Spleen (tissue), 11 donors: ENCODE results near the gene FGFR2. TPM values are rescaled to one million over a fixed set of nuclear protein-coding genes. Genes with fewer than 3 reads are reported as not detected.

ENCODE experiments used
- DNase-seq: peaks from one replicate; pipeline ENCODE4 v3.0.0-alpha.2; 2020
- H3K27ac ChIP-seq, 8 donors: fragments of 200-600 bp; sonication (generic) in 7 of 8; 1 replicate in 4 of 8; 2 replicates in 4 of 8; pipeline versions ENCODE4 v1.5.0 to v1.8.0; 2016 to 2021; ENCODE audit warnings: inconsistent platforms in 4 of 8, mild to moderate bottlenecking in 4 of 8, moderate library complexity in 1 of 8
- H3K27me3 ChIP-seq, 7 donors: fragments of 200-600 bp; sonication (generic) in 6 of 7; replicated peaks in 1 of 7; 1 replicate in 4 of 7; 2 replicates in 3 of 7; pipeline versions ENCODE4 v1.5.0 to v1.8.0; 2016 to 2021; ENCODE audit warnings: inconsistent platforms in 3 of 7, mild to moderate bottlenecking in 1 of 7
- H3K36me3 ChIP-seq, 6 donors: fragments of 200-600 bp; sonication (generic) in 5 of 6; 1 replicate in 4 of 6; 2 replicates in 2 of 6; pipeline versions ENCODE4 v1.5.0 to v1.8.0; 2016 to 2021; ENCODE audit warnings: inconsistent platforms in 2 of 6
- H3K4me1 ChIP-seq, 6 donors: fragments of 200-600 bp; sonication (generic) in 5 of 6; 1 replicate in 3 of 6; 2 replicates in 3 of 6; pipeline versions ENCODE4 v1.5.0 to v1.8.0; 2016 to 2021; ENCODE audit warnings: inconsistent platforms in 3 of 6
- H3K4me3 ChIP-seq, 8 donors: fragments of 200-600 bp; sonication (generic) in 7 of 8; 1 replicate in 4 of 8; 2 replicates in 4 of 8; pipeline versions ENCODE4 v1.5.0 to v1.8.0; 2016 to 2021; ENCODE audit warnings: inconsistent platforms in 4 of 8, mild to moderate bottlenecking in 4 of 8, moderate library complexity in 2 of 8
- H3K9me3 ChIP-seq, 8 donors: fragments of 200-600 bp; sonication (generic) in 7 of 8; 1 replicate in 4 of 8; 2 replicates in 4 of 8; pipeline versions ENCODE4 v1.5.0 to v1.8.0; 2016 to 2021; ENCODE audit warnings: inconsistent platforms in 4 of 8
- POLR2A ChIP-seq, 3 donors: fragments of 450-650 bp; IDR thresholded peaks; one replicate each; pipeline ENCODE4 v1.5.1; 2017; ENCODE audit warnings: antibody characterized with exemption in 3 of 3, mild to moderate bottlenecking in 1 of 3
- POLR2AphosphoS5 ChIP-seq, 3 donors: sonication (generic); formaldehyde crosslinking; IDR thresholded peaks; one replicate each; pipeline ENCODE4 v1.5.1; 2017; ENCODE audit warnings: antibody characterized with exemption in 3 of 3
- WGBS, 5 donors: extraction: QIAGEN DNeasy Blood & Tissue Kit in 3 of 5; methylation state at CpG; one replicate each; pipeline versions ENCODE4 v1.1.5 to v1.1.7; 2013 to 2018; 5-methylcytosine and 5-hydroxymethylcytosine counted together
- intact Hi-C: fragments of 100-400 bp; cut with DNase I; formaldehyde crosslinking; loops from one replicate; pipeline ENCODE4 v1.15.0; 2023; ENCODE audit warnings: low total_unique reads
- polyA plus RNA-seq, 3 donors: library from polyadenylated mRNA; stranded (reverse); fragments of 200-250 nt; gene quantifications; one replicate each; pipeline ENCODE4 v1.2.1, GENCODE V29; 2013
- total RNA-seq, 7 donors: library from RNA; depleted of rRNA in 3 of 7; stranded (reverse); fragments of >200 nt in 3 of 7; fragmentation: NEBNext Ultra II Directional in 4 of 7; extraction: Animal tissue kit (Norgen Biotek cat#: 25700) in 4 of 7; gene quantifications; one replicate each; pipeline versions ENCODE4 v1.1.0 to v1.2.1, GENCODE V29; 2016 to 2021
- TF ChIP-seq, protein P1 (sequence below), 11 experiments: fragments of 200-600 bp in 7 of 11; fragments of 450-650 bp in 4 of 11; sonication (generic) in 4 of 11; IDR thresholded peaks in 8 of 11; conservative IDR thresholded peaks in 3 of 11; 1 replicate in 7 of 11; 2 replicates in 4 of 11; pipeline versions ENCODE4 v1.4.0 to v1.8.0; 2016 to 2021; ENCODE audit warnings: antibody characterized with exemption in 11 of 11, inconsistent platforms in 4 of 11, mild to moderate bottlenecking in 1 of 11
- donor health status: healthy with polysubstance abuse.
- donor health status: DM: no; HTN: no; CAD: no; lungs with moderate emphysema.
- donor health status: DM: no; HTN: no; CAD: no.
- donor health status: Bipolar disorder and iron deficiency.
- donor health status: healthy.
- donor health status: DM: no; HTN: no; CAD: no.
- donor health status: DM: yes; HTN: yes; CAD: no.

FGFR2 gene
- total and polyA plus RNA-seq, 10 donors, result 0.24 to 1.8 (median 0.91) TPM

GRCh38 chr10:121640266-121640665, 42.0 kb upstream of the FGFR2 start:
- Histone ChIP-seq H3K27me3 (peaks cover 0 to 11% (median 0%) of the 10 kb centered on the region in 7 donors), H3K4me1 (no peaks in the 10 kb centered on the region), H3K9me3 (peaks cover 0 to 48% (median 22%) of the 10 kb centered on the region in 8 donors), H3K36me3 (no peaks in the 10 kb centered on the region), H3K27ac (no peak overlapping the region), H3K4me3 (no peak overlapping the region)
- 65 to 77% (median 72%) methylated on average over 3 of the region's 3 CpGs for WGBS, 5 donors
- TF ChIP-seq POLR2A (IDR thresholded peaks at IDR 0.05), result no peak
- no peak for TF ChIP-seq POLR2AphosphoS5 (IDR thresholded peaks at IDR 0.05)
- TF ChIP-seq, protein P1, sequence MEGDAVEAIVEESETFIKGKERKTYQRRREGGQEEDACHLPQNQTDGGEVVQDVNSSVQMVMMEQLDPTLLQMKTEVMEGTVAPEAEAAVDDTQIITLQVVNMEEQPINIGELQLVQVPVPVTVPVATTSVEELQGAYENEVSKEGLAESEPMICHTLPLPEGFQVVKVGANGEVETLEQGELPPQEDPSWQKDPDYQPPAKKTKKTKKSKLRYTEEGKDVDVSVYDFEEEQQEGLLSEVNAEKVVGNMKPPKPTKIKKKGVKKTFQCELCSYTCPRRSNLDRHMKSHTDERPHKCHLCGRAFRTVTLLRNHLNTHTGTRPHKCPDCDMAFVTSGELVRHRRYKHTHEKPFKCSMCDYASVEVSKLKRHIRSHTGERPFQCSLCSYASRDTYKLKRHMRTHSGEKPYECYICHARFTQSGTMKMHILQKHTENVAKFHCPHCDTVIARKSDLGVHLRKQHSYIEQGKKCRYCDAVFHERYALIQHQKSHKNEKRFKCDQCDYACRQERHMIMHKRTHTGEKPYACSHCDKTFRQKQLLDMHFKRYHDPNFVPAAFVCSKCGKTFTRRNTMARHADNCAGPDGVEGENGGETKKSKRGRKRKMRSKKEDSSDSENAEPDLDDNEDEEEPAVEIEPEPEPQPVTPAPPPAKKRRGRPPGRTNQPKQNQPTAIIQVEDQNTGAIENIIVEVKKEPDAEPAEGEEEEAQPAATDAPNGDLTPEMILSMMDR (IDR thresholded peaks at IDR 0.05 in 8 of 11, conservative IDR thresholded peaks at IDR 0.05 in 3 of 11), result no peak
- no peak for DNase-seq
- intact Hi-C loops, result no loop called here

- intact Hi-C loops, result no loop called here
- H3K9me3 ChIP-seq, result peaks cover 0 to 48% (median 22%) of the 10 kb centered on the region in 8 donors
- DNase-seq, result no peak
- no peak overlapping the region for H3K27ac ChIP-seq
- no peaks in the 10 kb centered on the region for H3K4me1 ChIP-seq
- no peak overlapping the region for H3K4me3 ChIP-seq
- TF ChIP-seq POLR2A (IDR thresholded peaks at IDR 0.05), result no peak
- TF ChIP-seq POLR2AphosphoS5 (IDR thresholded peaks at IDR 0.05), result no peak
- TF ChIP-seq, protein P1 (IDR thresholded peaks at IDR 0.05 in 8 of 11, conservative IDR thresholded peaks at IDR 0.05 in 3 of 11), result no peak
- no peaks in the 10 kb centered on the region for H3K36me3 ChIP-seq
- H3K27me3 ChIP-seq, result peaks cover 0 to 7% (median 0%) of the 10 kb centered on the region in 7 donors
These were observed 41.2 kb upstream of the FGFR2 start for GRCh38 chr10:121639416-121639815.

DNA sequence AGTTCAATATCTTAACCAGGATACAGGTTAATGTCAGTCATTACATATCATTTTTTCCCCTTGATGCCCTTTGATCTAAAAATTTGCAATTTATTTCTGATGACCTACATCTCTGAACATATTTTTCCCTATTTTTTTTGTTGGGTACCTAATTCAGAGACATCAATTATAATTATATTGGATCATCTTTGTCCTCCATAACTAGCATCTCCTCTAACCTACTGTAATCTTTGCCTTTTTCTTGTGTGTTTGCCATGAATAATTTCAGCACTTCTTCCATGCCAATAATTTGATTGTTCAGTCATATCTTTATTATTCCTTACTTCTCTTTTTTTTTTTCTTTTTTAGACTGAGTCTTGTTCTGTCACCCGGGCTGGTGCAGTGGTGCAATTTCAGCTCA, 39.2 kb upstream of the FGFR2 start:
- intact Hi-C loops, result no loop called here
- no peak overlapping the region for H3K4me3 ChIP-seq
- peaks cover 0 to 48% (median 22%) of the 10 kb centered on the region in 8 donors for H3K9me3 ChIP-seq
- no peak for DNase-seq
- H3K27ac ChIP-seq, result no peak overlapping the region
- WGBS, 5 donors, result 72 to 95% (median 91%) methylated on average over 1 of the region's 1 CpG
- H3K27me3 ChIP-seq, result no peaks in the 10 kb centered on the region
- H3K4me1 ChIP-seq, result no peaks in the 10 kb centered on the region
- H3K36me3 ChIP-seq, result no peaks in the 10 kb centered on the region
- TF ChIP-seq POLR2A (IDR thresholded peaks at IDR 0.05) (no peak), POLR2AphosphoS5 (IDR thresholded peaks at IDR 0.05) (no peak)
- TF ChIP-seq, protein P1 (IDR thresholded peaks at IDR 0.05 in 8 of 11, conservative IDR thresholded peaks at IDR 0.05 in 3 of 11), result no peak

DNA sequence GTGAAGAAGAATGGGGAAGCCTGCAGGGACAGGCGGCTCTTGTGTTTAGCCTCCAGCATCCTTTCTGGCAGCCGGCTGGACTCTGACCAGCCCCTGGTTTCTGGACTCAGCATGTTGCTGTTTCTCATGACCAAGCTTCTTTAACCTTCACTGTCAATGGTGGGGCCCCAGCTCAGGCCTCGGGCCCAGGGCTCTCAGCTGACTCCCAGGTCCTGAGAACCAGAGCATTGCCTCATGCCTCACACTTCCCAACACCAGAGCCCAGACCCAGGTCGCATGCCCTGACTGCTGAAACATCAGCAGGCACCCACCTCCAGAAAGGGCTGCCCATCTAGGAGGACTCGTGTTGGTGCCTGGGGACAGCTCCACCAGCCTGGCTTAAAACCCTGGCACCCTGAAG, 34.8 kb upstream of the FGFR2 start:
- H3K4me3 ChIP-seq, result no peak overlapping the region
- peaks cover 0 to 13% (median 11%) of the 10 kb centered on the region in 8 donors for H3K9me3 ChIP-seq
- H3K27ac ChIP-seq, result no peak overlapping the region
- H3K4me1 ChIP-seq, result no peaks in the 10 kb centered on the region
- TF ChIP-seq, protein P1 (IDR thresholded peaks at IDR 0.05 in 8 of 11, conservative IDR thresholded peaks at IDR 0.05 in 3 of 11), result no peak
- no peak for TF ChIP-seq POLR2AphosphoS5 (IDR thresholded peaks at IDR 0.05)
- no peak for TF ChIP-seq POLR2A (IDR thresholded peaks at IDR 0.05)
- intact Hi-C loops, result no loop called here
- no peak for DNase-seq
- WGBS, 5 donors, result 80 to 90% (median 82%) methylated on average over 5 of the region's 5 CpGs
- no peaks in the 10 kb centered on the region for H3K27me3 ChIP-seq
- no peaks in the 10 kb centered on the region for H3K36me3 ChIP-seq
